ENCODE results near the gene SCAMP2. TPM values are rescaled to one million over a fixed set of nuclear protein-coding genes. Genes with fewer than 3 reads are reported as not detected.

The SCAMP2 gene
- total RNA-seq, 4 donors from 2014 or later = 154 to 234 (median 193) TPM

DNA sequence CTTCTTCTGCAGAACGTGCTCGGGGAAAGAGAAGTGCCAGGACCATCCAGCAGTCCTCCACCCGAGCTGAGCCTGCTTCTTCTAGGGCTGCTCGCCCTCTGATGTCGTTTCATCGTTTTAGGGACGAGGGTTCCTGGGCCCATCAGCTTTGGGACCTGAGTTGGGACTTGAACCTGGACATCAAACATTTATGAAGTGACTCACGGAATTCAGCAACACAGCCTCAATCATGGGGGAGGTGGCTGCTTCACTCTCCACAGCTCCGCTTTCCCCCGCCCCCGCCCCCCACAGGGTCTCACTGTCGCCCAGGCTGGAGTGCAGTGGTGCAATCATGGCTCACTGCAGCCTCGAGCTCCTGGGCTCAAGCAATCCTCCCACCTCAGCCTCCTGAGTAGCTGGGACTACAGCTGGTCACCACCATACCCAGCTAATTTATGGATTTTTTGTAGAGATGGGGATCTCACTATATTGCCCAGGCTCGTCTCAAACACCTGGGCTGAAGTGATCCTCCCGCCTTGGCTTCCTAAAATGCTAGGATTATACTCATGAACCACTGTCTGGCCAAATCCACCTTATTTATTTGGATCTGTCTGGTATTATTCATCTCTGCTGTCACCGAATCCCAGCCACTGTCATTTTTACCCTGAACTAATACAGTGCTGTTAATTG is 725 bp upstream of the SCAMP2 start:
- H3K4me1 ChIP-seq = peaks cover 32 to 44% (median 38%) of the 10 kb centered on the region in 4 donors
- no peaks in the 10 kb centered on the region for H3K36me3 ChIP-seq
- DNase-seq = peak; percentile 48
- TF ChIP-seq EP300 (IDR thresholded peaks at IDR 0.05; ENCODE audit: low read depth) = no peak
- TF ChIP-seq, protein P1, sequence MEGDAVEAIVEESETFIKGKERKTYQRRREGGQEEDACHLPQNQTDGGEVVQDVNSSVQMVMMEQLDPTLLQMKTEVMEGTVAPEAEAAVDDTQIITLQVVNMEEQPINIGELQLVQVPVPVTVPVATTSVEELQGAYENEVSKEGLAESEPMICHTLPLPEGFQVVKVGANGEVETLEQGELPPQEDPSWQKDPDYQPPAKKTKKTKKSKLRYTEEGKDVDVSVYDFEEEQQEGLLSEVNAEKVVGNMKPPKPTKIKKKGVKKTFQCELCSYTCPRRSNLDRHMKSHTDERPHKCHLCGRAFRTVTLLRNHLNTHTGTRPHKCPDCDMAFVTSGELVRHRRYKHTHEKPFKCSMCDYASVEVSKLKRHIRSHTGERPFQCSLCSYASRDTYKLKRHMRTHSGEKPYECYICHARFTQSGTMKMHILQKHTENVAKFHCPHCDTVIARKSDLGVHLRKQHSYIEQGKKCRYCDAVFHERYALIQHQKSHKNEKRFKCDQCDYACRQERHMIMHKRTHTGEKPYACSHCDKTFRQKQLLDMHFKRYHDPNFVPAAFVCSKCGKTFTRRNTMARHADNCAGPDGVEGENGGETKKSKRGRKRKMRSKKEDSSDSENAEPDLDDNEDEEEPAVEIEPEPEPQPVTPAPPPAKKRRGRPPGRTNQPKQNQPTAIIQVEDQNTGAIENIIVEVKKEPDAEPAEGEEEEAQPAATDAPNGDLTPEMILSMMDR (IDR thresholded peaks at IDR 0.05) = peak in 2 of 5 experiments; percentile 9 to 17
- no peak for TF ChIP-seq POLR2AphosphoS5 (IDR thresholded peaks at IDR 0.05)
- TF ChIP-seq POLR2A (IDR thresholded peaks at IDR 0.05) = no peak
- 19 to 100% methylated on average over 1 to 12 of the region's 16 CpGs for WGBS, 2 donors (ENCODE audit: low coverage in 1 of 2)
- peak overlapping the region; percentile 91 to 96 (median 94) for H3K27ac ChIP-seq
- peak overlapping the region; percentile 44 to 82 (median 52) for H3K4me3 ChIP-seq
- H3K9me3 ChIP-seq = no peaks in the 10 kb centered on the region
- no peaks in the 10 kb centered on the region for H3K27me3 ChIP-seq
- intact Hi-C loops (cut with DNase I; ENCODE audit: low total_unique reads) = no loop called here
- in situ Hi-C loops (cut with MboI; ENCODE audit: low pct_ligation_motif_present in 1 of 4, low pct_unique_long_range_greater_than_20kb in 1 of 4, low sequenced_read_pairs in 3 of 4) = no loop called here

DNA sequence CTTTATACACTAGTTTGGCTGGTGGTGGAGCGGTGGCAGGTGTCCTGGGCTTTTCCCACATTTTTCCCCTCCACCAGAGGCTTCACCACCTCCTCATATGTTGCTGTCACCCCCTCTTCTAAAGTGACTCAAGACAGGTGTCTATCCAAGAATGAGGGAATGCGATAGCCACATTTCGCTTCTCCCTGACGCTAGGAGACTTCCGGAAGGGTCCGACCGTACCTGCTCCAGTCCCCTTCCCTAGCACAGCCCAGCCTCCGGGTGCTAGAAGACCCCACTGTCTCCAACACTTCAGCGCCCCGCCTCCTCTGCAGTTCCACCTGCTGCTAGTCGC is 496 bp downstream of the SCAMP2 start:
- H3K9me3 ChIP-seq = no peaks in the 10 kb centered on the region
- whole genome bisulfite sequencing, 2 donors (ENCODE audit: low coverage in 1 of 2) = 0% methylated on average over 11 of the region's 11 CpGs; no CpG with 5 or more reads in 1 of the 2 donors
- intact Hi-C loops (cut with DNase I; ENCODE audit: low total_unique reads) = no loop called here

DNA sequence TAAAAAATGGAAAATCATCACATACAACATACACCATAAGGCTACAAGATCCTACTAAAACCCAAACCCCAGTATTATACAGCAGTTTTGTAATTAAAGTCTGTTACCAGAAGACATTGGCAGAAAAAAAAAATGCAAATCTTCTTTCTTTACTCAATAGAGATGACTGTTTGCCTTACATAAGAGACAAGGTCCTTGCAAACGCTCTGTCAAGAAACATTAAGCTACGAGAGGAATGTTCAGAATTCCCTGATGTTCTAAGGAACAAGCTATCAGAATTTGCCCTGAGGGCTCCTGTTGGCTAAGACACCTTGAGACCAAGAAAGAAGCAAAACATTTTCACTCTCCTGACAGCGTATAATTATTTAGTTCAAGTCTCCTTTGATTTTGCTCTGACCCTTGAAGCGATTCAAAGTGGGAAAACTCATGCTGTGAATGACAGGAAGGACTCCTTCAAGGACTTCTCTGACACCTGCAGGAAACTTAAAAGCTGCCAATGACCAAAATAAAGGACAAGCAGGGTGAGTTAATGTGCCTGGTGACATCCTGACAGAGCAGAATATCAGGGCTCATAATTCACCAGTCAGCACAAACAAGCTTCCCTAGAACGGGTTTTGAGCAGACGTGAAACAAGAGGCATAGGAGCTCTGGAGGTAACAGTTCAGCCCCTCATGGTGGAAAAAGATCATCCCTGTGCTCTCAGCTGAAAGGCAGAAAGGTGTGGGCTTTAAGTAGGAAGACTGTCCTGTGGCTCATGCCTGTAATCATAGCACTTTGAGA is 2.5 kb downstream of the SCAMP2 start:
- Histone ChIP-seq H3K9me3 (no peaks in the 10 kb centered on the region), H3K4me3 (peak overlapping the region in 1 of 4 donors; percentile 82), H3K27ac (peak overlapping the region; percentile 91 to 96 (median 94)), H3K4me1 (peaks cover 53 to 76% (median 70%) of the 10 kb centered on the region in 4 donors), H3K27me3 (no peaks in the 10 kb centered on the region), H3K36me3 (no peaks in the 10 kb centered on the region)
- in situ Hi-C loops (cut with MboI; ENCODE audit: low pct_ligation_motif_present in 1 of 4, low pct_unique_long_range_greater_than_20kb in 1 of 4, low sequenced_read_pairs in 3 of 4) = no loop called here
- intact Hi-C loops (cut with DNase I; ENCODE audit: low total_unique reads) = no loop called here
- TF ChIP-seq POLR2A (IDR thresholded peaks at IDR 0.05) (no peak), EP300 (IDR thresholded peaks at IDR 0.05; ENCODE audit: low read depth) (no peak), POLR2AphosphoS5 (IDR thresholded peaks at IDR 0.05) (no peak)
- TF ChIP-seq, protein P1 (IDR thresholded peaks at IDR 0.05) = no peak
- 8 to 21% methylated on average over 4 to 6 of the region's 6 CpGs for WGBS, 2 donors (ENCODE audit: low coverage in 1 of 2)
- DNase-seq = no peak

More for the DNA sequence above, 496 bp downstream of the SCAMP2 start:
- Histone ChIP-seq H3K27me3 (no peaks in the 10 kb centered on the region), H3K4me1 (peaks cover 40 to 57% (median 49%) of the 10 kb centered on the region in 4 donors), H3K36me3 (no peaks in the 10 kb centered on the region), H3K27ac (peak overlapping the region; percentile 91 to 96 (median 94)), H3K4me3 (peak overlapping the region; percentile 44 to 82 (median 52))
- in situ Hi-C loops (cut with MboI; ENCODE audit: low pct_ligation_motif_present in 1 of 4, low pct_unique_long_range_greater_than_20kb in 1 of 4, low sequenced_read_pairs in 3 of 4) = no loop called here
- DNase-seq = no peak
- TF ChIP-seq EP300 (IDR thresholded peaks at IDR 0.05; ENCODE audit: low read depth) (no peak), POLR2AphosphoS5 (IDR thresholded peaks at IDR 0.05) (no peak), POLR2A (IDR thresholded peaks at IDR 0.05) (no peak)
- TF ChIP-seq, protein P1 (IDR thresholded peaks at IDR 0.05) = no peak

DNA sequence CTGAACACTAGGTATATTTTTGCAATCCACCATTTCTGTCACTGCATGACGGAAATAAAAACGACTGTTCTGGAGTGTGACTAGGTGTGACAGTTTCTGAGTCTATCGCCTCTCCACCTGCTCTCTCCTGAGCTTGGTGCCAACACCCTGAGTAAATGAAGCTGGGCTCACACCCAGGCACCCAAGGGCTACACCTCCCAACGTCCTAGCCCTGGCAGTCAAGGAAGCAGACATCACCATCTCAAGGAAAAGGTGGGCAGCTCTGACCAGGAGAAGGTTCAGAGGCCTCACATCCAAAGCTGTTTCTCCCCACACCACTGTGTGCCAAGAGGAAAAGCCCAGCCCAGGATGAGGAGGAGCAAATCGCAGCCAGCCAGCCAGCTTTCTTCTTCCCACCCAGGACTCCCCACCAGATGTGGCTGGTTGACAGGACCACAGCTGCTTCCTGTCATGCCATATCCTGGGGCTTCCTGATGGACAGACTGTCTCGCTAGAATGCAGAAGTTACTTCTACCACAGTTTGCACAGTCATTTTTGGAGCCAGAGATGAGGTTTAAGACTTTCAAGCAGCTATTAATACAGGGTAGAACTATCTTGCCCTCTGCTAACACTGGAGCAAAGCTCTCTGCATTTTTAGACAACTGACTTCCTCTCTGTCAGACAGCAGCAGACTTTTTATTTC is 3.3 kb downstream of the SCAMP2 start:
- Histone ChIP-seq H3K4me1 (peaks cover 53 to 83% (median 76%) of the 10 kb centered on the region in 4 donors), H3K36me3 (no peaks in the 10 kb centered on the region), H3K4me3 (peak overlapping the region in 1 of 4 donors; percentile 82), H3K9me3 (no peaks in the 10 kb centered on the region), H3K27me3 (no peaks in the 10 kb centered on the region), H3K27ac (peak overlapping the region; percentile 91 to 96 (median 94))
- 20 to 25% methylated on average over 2 to 6 of the region's 6 CpGs for WGBS, 2 donors (ENCODE audit: low coverage in 1 of 2)
- DNase-seq = peak; percentile 81
- in situ Hi-C loops (cut with MboI; ENCODE audit: low pct_ligation_motif_present in 1 of 4, low pct_unique_long_range_greater_than_20kb in 1 of 4, low sequenced_read_pairs in 3 of 4) = no loop called here
- TF ChIP-seq EP300 (IDR thresholded peaks at IDR 0.05; ENCODE audit: low read depth) (no peak), POLR2A (IDR thresholded peaks at IDR 0.05) (peak; percentile 64), POLR2AphosphoS5 (IDR thresholded peaks at IDR 0.05) (peak in 2 of 3 donors; percentile 67 to 81)
- intact Hi-C loops (cut with DNase I; ENCODE audit: low total_unique reads) = no loop called here
